Ishikawa (cell line): ENCODE measurements around the gene KCNN3.

Experiments
- CEBPB ChIP-seq: IDR thresholded peaks from 2 replicates; pipeline ENCODE4 v1.6.1; 2012
- EGR1 ChIP-seq: IDR thresholded peaks from 2 replicates; pipeline ENCODE4 v1.6.1; 2012
- EP300 ChIP-seq: IDR thresholded peaks from 2 replicates; pipeline ENCODE4 v1.6.1; 2012; ENCODE audit warnings: borderline replicate concordance
- FOXM1 ChIP-seq: IDR thresholded peaks from 2 replicates; pipeline ENCODE4 v1.6.1; 2012; ENCODE audit warnings: low read depth, borderline replicate concordance
- MAX ChIP-seq: IDR thresholded peaks from 2 replicates; pipeline ENCODE4 v1.6.1; 2012
- NFIC ChIP-seq: IDR thresholded peaks from 2 replicates; pipeline ENCODE4 v1.6.1; 2012
- REST ChIP-seq: IDR thresholded peaks from 2 replicates; pipeline ENCODE4 v1.6.1; 2012; ENCODE audit warnings: low read depth, mild to moderate bottlenecking
- YY1 ChIP-seq: IDR thresholded peaks from 2 replicates; pipeline ENCODE4 v1.6.1; 2012; ENCODE audit warnings: low read depth

- TF ChIP-seq YY1 (no peak), REST (no peak), EGR1 (no peak), EP300 (no peak), MAX (no peak), CEBPB (no peak), NFIC (no peak), FOXM1 (no peak)
Observed at GRCh38 chr1:154683820-154684219, 186.3 kb downstream of the KCNN3 start.
